ENCODE results near the gene CYP4F2.
"Not testable (repeated sequence)": the region's sequence is repeated elsewhere in the genome, so short reads cannot be mapped to it uniquely, and the experiment has no call there.

DNA sequence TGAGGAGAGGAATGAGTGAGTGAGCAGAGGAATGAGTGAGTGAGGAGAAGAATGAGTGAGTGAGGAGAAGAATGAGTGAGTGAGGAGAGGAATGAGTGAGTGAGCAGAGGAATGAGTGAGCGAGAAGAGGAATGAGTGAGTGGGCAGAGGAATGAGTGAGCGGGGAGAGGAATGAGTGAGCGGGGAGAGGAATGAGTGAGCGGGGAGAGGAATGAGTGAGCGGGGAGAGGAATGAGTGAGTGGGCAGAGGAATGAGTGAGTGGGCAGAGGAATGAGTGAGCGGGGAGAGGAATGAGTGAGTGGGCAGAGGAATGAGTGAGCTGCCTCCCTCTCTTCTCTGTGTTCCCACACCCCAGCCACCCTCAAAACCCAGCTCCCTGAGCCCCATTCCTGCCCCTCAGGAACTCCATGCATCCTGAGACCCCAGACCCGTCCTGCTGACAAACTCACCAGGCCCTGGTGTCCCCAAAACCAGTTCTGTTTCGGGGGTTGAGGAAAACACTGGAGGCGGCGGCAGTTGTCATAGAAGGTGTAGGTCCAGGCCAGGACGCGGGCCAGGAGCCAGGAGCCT is 36.0 kb upstream of the CYP4F2 start:
- not testable (repeated sequence) for TF ChIP-seq POLR2AphosphoS5 (IDR thresholded peaks at IDR 0.05); POLR2A (IDR thresholded peaks at IDR 0.05; ENCODE audit: low read depth); EP300 (IDR thresholded peaks at IDR 0.05)
- TF ChIP-seq, protein P1, sequence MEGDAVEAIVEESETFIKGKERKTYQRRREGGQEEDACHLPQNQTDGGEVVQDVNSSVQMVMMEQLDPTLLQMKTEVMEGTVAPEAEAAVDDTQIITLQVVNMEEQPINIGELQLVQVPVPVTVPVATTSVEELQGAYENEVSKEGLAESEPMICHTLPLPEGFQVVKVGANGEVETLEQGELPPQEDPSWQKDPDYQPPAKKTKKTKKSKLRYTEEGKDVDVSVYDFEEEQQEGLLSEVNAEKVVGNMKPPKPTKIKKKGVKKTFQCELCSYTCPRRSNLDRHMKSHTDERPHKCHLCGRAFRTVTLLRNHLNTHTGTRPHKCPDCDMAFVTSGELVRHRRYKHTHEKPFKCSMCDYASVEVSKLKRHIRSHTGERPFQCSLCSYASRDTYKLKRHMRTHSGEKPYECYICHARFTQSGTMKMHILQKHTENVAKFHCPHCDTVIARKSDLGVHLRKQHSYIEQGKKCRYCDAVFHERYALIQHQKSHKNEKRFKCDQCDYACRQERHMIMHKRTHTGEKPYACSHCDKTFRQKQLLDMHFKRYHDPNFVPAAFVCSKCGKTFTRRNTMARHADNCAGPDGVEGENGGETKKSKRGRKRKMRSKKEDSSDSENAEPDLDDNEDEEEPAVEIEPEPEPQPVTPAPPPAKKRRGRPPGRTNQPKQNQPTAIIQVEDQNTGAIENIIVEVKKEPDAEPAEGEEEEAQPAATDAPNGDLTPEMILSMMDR (IDR thresholded peaks at IDR 0.05): not testable (repeated sequence)

Data from esophagus muscularis mucosa (tissue), 4 donors.